ENCODE data around the gene MORC4.
"Not testable (repeated sequence)": the region's sequence is repeated elsewhere in the genome, so short reads cannot be mapped to it uniquely, and the experiment has no call there.

Gene MORC4

GRCh38 chrX:107000013-107000515 lies at the start of gene MORC4:
TSS of gene MORC4 (minus strand) at chrX:107000212. CDS start at chrX:106999969, 243 bp downstream.
- DNase-seq (ENCODE audit: low read depth, low spot score) = peak; percentile 18

DNA sequence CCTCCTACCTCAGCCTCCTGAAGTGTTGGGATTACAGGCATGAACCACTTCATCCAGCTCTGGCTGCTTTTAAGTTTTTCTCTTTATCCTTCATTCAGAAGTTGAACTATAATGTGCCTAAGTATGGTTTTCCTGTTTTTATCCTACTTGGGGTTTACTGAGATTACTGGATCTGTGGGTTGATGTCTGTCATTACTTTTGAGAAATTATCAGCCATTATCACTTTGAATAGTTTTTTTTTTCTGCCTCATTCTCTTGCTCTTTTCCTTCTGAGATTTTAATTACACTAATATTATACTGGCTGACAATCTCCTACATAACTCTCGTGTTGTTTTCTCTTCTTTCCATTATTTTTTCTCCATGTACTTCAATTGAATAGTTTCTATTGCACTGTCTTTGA lies 47.6 kb upstream of the MORC4 start:
- DNase-seq (ENCODE audit: low read depth, low spot score) = no peak

- no peak for DNase-seq (ENCODE audit: low read depth, low spot score)
These were observed 29.7 kb upstream of the MORC4 start for GRCh38 chrX:107029752-107030151.

- DNase-seq (ENCODE audit: low read depth, low spot score) = peak; percentile 2
These were observed 25.5 kb upstream of the MORC4 start for GRCh38 chrX:107025545-107025944.

GRCh38 chrX:107014936-107015335 lies 14.9 kb upstream of the MORC4 start:
- no peak for DNase-seq (ENCODE audit: low read depth, low spot score)

GRCh38 chrX:107008034-107008433 lies 8.0 kb upstream of the MORC4 start:
- no peak for DNase-seq (ENCODE audit: low read depth, low spot score)

DNA sequence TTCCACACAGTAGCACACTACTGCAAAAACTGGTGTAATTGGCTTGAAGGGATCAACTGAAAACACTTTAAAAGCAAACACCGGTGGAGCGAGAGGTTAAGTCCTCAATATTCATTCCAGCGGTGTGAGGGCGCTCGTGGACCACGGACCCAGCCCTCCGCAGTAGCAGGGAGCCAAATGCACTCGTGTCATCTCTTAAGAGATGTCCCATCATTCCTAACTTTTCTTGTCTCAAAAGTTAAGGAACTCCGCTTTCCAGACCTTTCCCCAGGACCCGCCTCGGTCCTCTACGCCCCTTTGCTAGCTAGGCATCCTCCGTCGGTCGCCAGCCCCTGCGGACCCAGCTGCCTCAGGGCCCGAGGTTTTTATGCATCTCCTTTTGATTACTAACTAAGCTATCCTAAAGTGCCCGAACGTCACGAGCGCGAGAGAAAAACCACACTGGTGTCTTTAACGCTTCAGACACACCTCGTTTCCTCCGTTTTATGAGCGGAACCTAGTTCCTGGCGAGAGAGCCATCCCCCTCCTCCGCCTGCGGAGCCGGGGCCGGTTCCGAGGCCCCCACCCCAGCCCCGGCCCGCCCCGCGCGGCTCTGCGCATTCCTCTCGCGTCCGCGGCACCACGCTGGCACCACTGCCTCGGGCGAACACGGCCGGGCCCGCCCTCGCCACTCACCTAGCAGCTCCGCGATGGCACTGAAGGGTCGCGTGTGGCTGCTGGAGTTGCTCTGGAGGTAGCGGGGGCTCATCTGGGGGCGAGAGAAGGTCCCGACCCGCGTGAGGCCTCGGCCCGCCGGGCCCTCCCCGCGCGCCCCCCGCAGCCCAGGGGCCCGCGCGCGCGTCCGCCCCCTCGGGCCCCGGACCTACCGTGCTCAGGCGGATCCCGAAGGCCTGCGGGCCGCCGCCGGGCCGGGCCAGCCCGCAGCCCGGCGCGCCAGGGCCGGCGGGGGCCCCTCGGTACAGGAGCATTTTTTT lies 723 bp downstream of the MORC4 start:
- peak; percentile 18 for DNase-seq (ENCODE audit: low read depth, low spot score)

DNA sequence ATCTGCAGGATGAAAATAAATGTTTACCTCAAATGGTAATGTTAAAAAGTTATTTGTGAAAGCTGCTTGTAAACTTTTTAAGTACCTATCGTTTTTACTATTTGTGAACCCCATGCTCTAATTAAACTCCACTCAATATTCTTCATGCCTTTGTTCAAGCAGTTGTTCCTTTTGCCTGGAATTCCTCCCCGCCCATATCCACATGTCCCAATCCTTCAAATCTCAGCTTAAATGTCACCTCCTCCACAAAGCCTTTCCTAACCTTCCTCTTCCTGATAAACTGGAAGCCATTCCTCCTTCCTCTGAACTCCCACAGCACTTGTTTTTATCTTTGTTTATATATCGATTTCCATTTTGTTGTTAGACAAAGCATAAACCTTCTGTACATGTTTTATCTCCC lies 2.4 kb downstream of the MORC4 start:
- no peak for DNase-seq (ENCODE audit: low read depth, low spot score)

DNA sequence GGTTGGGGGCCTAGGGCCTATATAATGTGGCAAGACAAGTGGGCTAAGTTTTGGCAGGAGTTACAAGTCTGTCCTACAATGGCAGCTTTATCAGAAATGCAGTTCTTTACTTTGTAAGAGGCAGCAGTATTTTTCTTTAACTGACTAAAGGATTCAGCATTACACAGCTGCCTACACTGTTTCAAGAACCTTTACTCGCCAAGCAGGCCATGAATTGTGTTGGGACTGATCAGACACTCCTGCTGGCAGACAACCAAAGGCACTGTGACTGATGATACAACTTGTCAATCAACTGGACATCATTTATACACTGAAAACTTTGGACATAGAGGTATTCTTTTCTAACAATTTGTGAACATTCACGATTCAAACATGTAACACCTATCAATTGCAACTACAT lies 4.3 kb downstream of the MORC4 start:
- DNase-seq (ENCODE audit: low read depth, low spot score) = no peak

DNA sequence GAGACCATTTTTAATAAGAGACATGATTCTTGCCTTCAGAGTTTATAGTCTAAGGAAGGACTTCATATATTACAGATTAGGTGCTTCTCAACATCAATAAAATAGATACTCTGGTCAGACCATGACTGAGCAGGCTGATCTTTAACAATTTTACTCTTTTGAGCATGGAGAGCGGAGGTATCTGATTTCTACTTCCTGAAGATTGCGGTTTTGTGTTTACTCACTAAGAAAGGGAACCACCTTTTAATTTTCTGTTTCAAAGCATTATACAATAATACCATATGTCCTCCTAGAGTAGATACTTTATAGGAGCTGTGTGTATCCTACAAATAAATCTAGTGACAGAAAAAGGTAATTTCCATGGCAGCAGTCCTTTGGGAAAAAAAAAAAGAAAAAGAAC lies 12.5 kb downstream of the MORC4 start:
- DNase-seq (ENCODE audit: low read depth, low spot score) = no peak

DNA sequence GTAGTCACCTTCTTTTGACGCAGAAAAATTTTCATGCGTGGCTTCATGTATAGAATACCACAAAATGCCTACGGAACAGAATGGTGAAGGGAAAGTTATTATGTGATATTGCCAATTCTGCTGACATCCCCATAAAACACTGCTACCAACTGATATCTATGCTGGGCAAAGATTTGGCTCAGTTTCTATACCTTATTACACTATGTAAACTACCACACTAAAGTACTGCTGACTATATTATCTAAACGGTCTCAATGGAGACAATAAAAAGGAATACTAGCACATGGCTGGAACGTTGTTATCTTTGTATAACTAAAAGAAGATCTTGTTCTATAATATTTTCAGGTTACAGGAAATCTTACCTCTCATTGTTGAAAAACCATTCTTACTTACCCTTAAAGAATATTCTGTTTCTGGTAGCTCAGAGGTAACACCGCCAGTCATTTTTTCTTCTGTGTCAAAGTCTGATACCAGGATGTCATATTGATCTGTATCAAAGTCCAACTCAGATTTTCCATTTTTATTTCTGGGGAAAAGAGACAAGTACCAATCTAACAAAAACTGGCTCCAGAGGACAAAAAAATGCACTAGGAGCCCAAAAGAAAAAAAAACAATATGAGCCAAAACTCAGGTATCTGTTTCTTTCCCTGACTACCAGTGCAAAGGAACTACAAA lies 18.9 kb downstream of the MORC4 start:
- no peak for DNase-seq (ENCODE audit: low read depth, low spot score)

DNA sequence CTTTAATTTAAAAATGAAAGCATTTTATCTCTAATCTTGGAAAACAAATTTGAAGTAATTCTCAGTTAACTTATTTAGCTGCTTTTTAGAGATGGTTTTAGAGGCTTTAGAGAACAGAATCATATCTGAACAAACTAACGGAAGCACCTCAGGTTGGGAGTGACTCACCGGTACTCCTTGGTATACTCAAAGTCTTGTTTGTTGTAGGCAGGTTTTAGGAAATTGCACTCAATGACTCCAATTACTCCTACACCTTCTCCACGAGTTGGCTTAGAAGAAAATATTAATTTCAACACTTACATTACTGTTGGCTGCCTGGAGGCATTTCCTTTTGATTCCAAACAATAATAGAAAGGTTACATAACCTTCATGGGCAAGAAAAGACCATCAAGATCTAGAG lies 23.6 kb downstream of the MORC4 start:
- no peak for DNase-seq (ENCODE audit: low read depth, low spot score)

DNA sequence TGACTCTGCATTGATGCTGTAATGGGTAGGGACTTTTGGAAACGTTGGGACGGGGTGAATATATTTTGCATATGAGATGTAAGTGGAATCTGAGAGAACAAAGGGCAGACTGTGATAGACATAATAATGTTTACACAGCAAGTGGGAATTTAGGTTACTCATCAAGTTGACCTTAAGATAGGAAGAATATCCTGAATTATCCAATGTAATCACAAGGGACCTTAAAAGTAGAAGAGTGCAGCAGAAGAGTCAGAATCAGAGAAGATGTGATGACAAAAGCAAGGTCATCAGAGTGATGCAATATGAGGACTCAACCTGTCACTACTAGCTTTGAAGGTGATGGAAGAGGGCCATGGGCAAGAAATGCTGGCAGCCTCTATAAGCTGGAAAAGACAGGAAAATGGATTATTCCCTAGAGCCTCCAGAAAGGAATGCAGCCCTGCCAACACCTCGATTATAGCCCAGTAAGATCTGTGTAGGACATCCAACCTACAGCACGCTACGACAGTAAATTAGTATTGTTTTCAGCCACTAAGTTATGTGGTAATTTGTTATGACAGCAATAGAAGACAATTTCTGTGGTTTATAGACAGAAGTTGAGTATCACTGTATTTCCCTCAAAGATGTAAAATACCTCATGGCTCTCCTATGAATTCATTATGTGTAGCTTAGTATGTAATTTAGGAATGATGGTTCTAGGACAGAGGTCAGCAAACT lies 26.4 kb downstream of the MORC4 start:
- no peak for DNase-seq (ENCODE audit: low read depth, low spot score)

- DNase-seq (ENCODE audit: low read depth, low spot score) = no peak
These were observed 27.1 kb downstream of the MORC4 start for GRCh38 chrX:106972896-106973295.

GRCh38 chrX:106966547-106966946 lies 33.5 kb downstream of the MORC4 start:
- DNase-seq (ENCODE audit: low read depth, low spot score) = not testable (repeated sequence)

DNA sequence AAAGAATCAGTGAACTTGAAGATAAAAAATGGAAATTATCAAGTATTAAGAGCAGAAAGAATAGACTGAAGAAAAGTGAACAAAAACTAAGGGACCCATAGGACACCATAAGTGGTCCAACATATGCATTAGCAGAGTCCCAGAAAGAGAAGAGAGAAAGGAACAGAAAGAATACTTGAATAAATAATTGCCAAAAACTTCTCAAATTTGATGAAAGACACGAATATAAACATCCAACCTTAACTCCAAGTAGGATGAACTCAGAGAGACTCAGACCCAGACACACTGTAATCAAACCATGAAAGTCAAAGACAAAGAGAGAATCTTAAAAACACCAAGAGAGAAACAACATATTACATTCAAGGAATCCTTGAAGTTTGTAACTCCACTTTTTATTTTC lies 35.7 kb downstream of the MORC4 start:
- DNase-seq (ENCODE audit: low read depth, low spot score) = no peak

DNA sequence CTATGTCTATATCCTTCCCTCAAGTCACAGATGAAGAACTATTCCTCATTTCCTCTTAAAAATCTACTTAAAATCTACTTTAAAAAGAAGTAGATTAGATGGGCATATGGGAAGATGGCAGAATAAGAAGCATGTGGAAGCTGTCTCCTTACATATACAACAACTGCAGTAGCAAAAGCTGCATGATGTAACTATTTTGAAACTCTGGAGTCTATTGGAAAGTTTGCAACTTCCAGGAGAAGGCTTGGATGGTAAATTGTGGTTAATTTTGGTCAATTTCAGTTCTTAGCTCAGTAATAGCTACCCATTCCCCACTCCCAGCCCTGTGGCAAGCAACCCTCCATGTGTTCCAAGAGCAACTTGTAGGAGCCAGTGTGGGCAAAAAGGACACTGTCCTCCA lies 36.9 kb downstream of the MORC4 start:
- no peak for DNase-seq (ENCODE audit: low read depth, low spot score)

- DNase-seq (ENCODE audit: low read depth, low spot score) = peak; percentile 15
These were observed 40.1 kb downstream of the MORC4 start for GRCh38 chrX:106959901-106960300.

GRCh38 chrX:106957856-106958255 lies 42.2 kb downstream of the MORC4 start:
- no peak for DNase-seq (ENCODE audit: low read depth, low spot score)

GRCh38 chrX:106955004-106955772 lies 44.8 kb downstream of the MORC4 start:
- DNase-seq (ENCODE audit: low read depth, low spot score) = peak; percentile 13

DNA sequence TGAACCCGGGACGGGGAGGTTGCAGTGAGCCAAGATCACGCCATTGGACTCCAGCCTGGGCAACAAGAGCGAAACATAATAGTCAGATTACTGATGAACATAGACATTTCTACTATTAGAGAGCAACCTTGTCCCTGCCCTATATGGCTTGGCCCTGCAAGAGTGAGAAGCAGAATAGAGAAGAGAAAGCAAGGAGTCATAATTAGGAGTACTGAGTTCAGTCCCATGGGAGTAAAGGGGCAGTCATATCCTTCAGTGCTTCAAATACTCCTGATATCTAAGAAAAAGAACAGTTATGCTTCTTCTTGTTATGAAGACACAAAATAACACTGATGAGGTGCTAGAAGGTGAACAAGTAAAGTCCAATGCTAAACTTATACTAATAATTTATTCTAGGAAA lies 46.0 kb downstream of the MORC4 start:
- DNase-seq (ENCODE audit: low read depth, low spot score) = no peak

Measured in smooth muscle cell of the brain vasculature (primary cell).